ENCODE results near the gene CHADL.

Gene CHADL

DNA sequence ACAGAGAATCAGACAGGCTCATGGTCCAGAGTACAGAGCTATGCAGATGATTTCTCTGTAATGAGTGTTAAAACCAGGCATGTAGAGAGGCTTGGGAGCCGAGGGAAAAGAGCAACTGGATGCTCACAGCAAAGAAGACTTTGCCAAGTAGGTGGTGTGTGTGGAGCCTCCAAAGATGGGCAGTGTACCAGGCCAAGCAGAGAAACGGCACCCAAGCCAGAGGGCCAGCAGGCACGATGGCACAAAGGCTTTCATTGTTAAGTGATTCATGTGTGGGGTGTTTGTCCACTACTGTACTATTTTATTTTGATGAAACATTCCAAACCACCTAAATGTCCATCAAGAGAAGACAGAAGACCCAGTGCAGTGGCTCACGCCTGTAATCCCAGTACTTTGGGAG is 34.1 kb upstream of the CHADL start:
- Histone ChIP-seq H3K27me3 (replicated peaks; ENCODE audit: insufficient read depth, low read length) (no peaks in the 10 kb centered on the region), H3K4me3 (ENCODE audit: low read length) (no peak overlapping the region), H3K27ac (ENCODE audit: low read length) (no peak overlapping the region), H3F3A (ENCODE audit: insufficient read depth, low read length) (no peaks in the 10 kb centered on the region), H2AFZ (ENCODE audit: low read length) (no peak overlapping the region), H3K79me2 (ENCODE audit: low read length) (peaks cover 27% of the 10 kb centered on the region), H3K4me1 (ENCODE audit: low read length) (no peaks in the 10 kb centered on the region), H3K9me3 (replicated peaks; ENCODE audit: insufficient read depth, low read length) (no peaks in the 10 kb centered on the region), H3K36me3 (replicated peaks; ENCODE audit: insufficient read depth, low read length) (peaks cover 19% of the 10 kb centered on the region), H3K9ac (ENCODE audit: low read length) (no peak overlapping the region), H3K9me2 (replicated peaks; ENCODE audit: insufficient read depth, low read length) (no peaks in the 10 kb centered on the region), H3K4me2 (ENCODE audit: low read depth, low read length) (no peak overlapping the region), H4K20me1 (ENCODE audit: insufficient read depth, low read length) (no peaks in the 10 kb centered on the region)
- no peak for DNase-seq
- TF ChIP-seq, protein P1, sequence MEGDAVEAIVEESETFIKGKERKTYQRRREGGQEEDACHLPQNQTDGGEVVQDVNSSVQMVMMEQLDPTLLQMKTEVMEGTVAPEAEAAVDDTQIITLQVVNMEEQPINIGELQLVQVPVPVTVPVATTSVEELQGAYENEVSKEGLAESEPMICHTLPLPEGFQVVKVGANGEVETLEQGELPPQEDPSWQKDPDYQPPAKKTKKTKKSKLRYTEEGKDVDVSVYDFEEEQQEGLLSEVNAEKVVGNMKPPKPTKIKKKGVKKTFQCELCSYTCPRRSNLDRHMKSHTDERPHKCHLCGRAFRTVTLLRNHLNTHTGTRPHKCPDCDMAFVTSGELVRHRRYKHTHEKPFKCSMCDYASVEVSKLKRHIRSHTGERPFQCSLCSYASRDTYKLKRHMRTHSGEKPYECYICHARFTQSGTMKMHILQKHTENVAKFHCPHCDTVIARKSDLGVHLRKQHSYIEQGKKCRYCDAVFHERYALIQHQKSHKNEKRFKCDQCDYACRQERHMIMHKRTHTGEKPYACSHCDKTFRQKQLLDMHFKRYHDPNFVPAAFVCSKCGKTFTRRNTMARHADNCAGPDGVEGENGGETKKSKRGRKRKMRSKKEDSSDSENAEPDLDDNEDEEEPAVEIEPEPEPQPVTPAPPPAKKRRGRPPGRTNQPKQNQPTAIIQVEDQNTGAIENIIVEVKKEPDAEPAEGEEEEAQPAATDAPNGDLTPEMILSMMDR (IDR thresholded peaks at IDR 0.05; ENCODE audit: low read length), result no peak
- TF ChIP-seq EZH2phosphoT487 (IDR thresholded peaks at IDR 0.05; ENCODE audit: low read length) (no peak), EZH2 (optimal IDR thresholded peaks at IDR 0.05; ENCODE audit: low read depth, low read length) (no peak)

- H3K36me3 ChIP-seq (replicated peaks; ENCODE audit: insufficient read depth, low read length), result peaks cover 26% of the 10 kb centered on the region
- no peaks in the 10 kb centered on the region for H3K9me3 ChIP-seq (replicated peaks; ENCODE audit: insufficient read depth, low read length)
- H3K27me3 ChIP-seq (replicated peaks; ENCODE audit: insufficient read depth, low read length), result no peaks in the 10 kb centered on the region
- no peaks in the 10 kb centered on the region for H4K20me1 ChIP-seq (ENCODE audit: insufficient read depth, low read length)
- no peaks in the 10 kb centered on the region for H3K4me1 ChIP-seq (ENCODE audit: low read length)
- no peak overlapping the region for H3K4me3 ChIP-seq (ENCODE audit: low read length)
- TF ChIP-seq, protein P1 (IDR thresholded peaks at IDR 0.05; ENCODE audit: low read length), result no peak
- TF ChIP-seq EZH2phosphoT487 (IDR thresholded peaks at IDR 0.05; ENCODE audit: low read length), result no peak
- no peak for TF ChIP-seq EZH2 (optimal IDR thresholded peaks at IDR 0.05; ENCODE audit: low read depth, low read length)
- no peak overlapping the region for H2AFZ ChIP-seq (ENCODE audit: low read length)
- no peaks in the 10 kb centered on the region for H3K9me2 ChIP-seq (replicated peaks; ENCODE audit: insufficient read depth, low read length)
- H3K9ac ChIP-seq (ENCODE audit: low read length), result no peak overlapping the region
- H3K4me2 ChIP-seq (ENCODE audit: low read depth, low read length), result no peak overlapping the region
- no peaks in the 10 kb centered on the region for H3F3A ChIP-seq (ENCODE audit: insufficient read depth, low read length)
- no peak for DNase-seq
- H3K79me2 ChIP-seq (ENCODE audit: low read length), result peaks cover 26% of the 10 kb centered on the region
- H3K27ac ChIP-seq (ENCODE audit: low read length), result no peak overlapping the region
These were observed 32.4 kb upstream of the CHADL start for GRCh38 chr22:41273128-41273527.

DNA sequence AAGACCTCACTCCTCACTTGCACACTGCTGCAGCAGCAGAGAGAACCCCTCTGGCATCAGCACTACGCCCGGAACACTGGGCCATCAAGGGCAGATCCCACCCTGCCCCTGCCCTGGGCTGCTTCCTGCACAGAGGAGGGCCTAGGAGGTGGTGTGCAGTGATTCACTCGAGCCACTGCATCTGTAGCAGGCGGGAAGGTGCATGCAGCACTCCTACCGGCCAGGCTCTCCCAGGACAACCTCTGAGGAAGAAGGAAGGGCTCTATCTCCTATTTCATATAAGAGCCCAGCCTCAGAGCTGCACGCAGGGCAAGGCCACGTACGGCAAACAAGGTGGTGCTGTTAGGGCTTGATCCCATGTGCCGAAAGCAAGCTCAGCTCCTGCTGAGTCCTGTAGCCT is 31.1 kb upstream of the CHADL start:
- DNase-seq, result no peak
- Histone ChIP-seq H3K9ac (ENCODE audit: low read length) (no peak overlapping the region), H3F3A (ENCODE audit: insufficient read depth, low read length) (no peaks in the 10 kb centered on the region), H3K9me3 (replicated peaks; ENCODE audit: insufficient read depth, low read length) (no peaks in the 10 kb centered on the region), H3K27me3 (replicated peaks; ENCODE audit: insufficient read depth, low read length) (no peaks in the 10 kb centered on the region), H2AFZ (ENCODE audit: low read length) (no peak overlapping the region), H3K4me2 (ENCODE audit: low read depth, low read length) (no peak overlapping the region), H3K4me3 (ENCODE audit: low read length) (no peak overlapping the region), H4K20me1 (ENCODE audit: insufficient read depth, low read length) (no peaks in the 10 kb centered on the region), H3K4me1 (ENCODE audit: low read length) (no peaks in the 10 kb centered on the region), H3K36me3 (replicated peaks; ENCODE audit: insufficient read depth, low read length) (peaks cover 26% of the 10 kb centered on the region), H3K9me2 (replicated peaks; ENCODE audit: insufficient read depth, low read length) (no peaks in the 10 kb centered on the region), H3K27ac (ENCODE audit: low read length) (no peak overlapping the region), H3K79me2 (ENCODE audit: low read length) (peaks cover 32% of the 10 kb centered on the region)
- no peak for TF ChIP-seq EZH2 (optimal IDR thresholded peaks at IDR 0.05; ENCODE audit: low read depth, low read length)

DNA sequence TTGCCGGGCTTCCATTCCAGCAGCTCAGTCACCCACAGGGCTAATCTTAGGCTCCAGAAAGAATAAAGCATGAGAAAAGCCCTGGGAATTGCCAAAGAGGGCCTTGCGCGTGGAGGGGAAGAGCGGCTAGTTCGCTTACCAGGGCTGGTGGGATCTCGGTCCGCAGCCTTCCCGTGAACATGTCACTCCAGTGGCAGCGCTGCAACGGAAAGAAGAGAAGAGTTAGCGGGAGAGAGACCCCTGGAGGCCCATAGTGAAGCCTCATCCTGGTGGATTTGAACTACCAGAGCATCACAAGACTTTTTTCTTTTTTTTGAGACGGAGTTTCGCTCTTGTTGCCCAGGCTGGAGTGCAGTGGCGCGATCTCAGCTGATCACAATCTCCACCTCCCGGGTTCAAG is 27.2 kb upstream of the CHADL start:
- no peaks in the 10 kb centered on the region for H3K4me1 ChIP-seq (ENCODE audit: low read length)
- no peak overlapping the region for H3K9ac ChIP-seq (ENCODE audit: low read length)
- H3K9me2 ChIP-seq (replicated peaks; ENCODE audit: insufficient read depth, low read length), result no peaks in the 10 kb centered on the region
- H4K20me1 ChIP-seq (ENCODE audit: insufficient read depth, low read length), result no peaks in the 10 kb centered on the region
- TF ChIP-seq, protein P1 (IDR thresholded peaks at IDR 0.05; ENCODE audit: low read length), result no peak
- no peak for TF ChIP-seq EZH2phosphoT487 (IDR thresholded peaks at IDR 0.05; ENCODE audit: low read length)
- TF ChIP-seq EZH2 (optimal IDR thresholded peaks at IDR 0.05; ENCODE audit: low read depth, low read length), result no peak
- no peak overlapping the region for H2AFZ ChIP-seq (ENCODE audit: low read length)
- H3K36me3 ChIP-seq (replicated peaks; ENCODE audit: insufficient read depth, low read length), result peaks cover 29% of the 10 kb centered on the region
- H3K9me3 ChIP-seq (replicated peaks; ENCODE audit: insufficient read depth, low read length), result no peaks in the 10 kb centered on the region
- H3F3A ChIP-seq (ENCODE audit: insufficient read depth, low read length), result peaks cover 3% of the 10 kb centered on the region; the same call in 1 of the 2 replicates
- H3K4me3 ChIP-seq (ENCODE audit: low read length), result no peak overlapping the region
- H3K79me2 ChIP-seq (ENCODE audit: low read length), result peaks cover 30% of the 10 kb centered on the region
- no peak overlapping the region for H3K4me2 ChIP-seq (ENCODE audit: low read depth, low read length)
- H3K27ac ChIP-seq (ENCODE audit: low read length), result no peak overlapping the region
- no peak for DNase-seq
- H3K27me3 ChIP-seq (replicated peaks; ENCODE audit: insufficient read depth, low read length), result no peaks in the 10 kb centered on the region
